K562 (cell line): ENCODE measurements around the gene NFAM1. TPM values are rescaled to one million over a fixed set of nuclear protein-coding genes. Genes with fewer than 3 reads are reported as not detected.

Experiments
- ATAC-seq: fragments of 200-7000 bp; cut with Tn5 transposase; 3 replicates; pipeline ENCODE4 v1.9.1; 2020; ENCODE audit warnings: moderate library complexity
- BruUV-seq: library from RNA; stranded (reverse); fragments of 400-500 nt; replicated peaks from 2 replicates; lab custom pipeline; 2021; lab: Mats Ljungman, UMichigan
- CTCF ChIA-PET: fragments of 300-600 bp; formaldehyde crosslinking; extraction: SDS; loops from one replicate; lab custom pipeline; 2021; ENCODE audit warnings: low intra/inter-chr PET ratio; lab: Yijun Ruan, JAX
- POLR2A ChIA-PET: fragments of 300-600, 350-650 bp; sonication (Branson Sonifier 250); formaldehyde crosslinking; extraction: SDS; loops from one replicate; lab custom pipeline; 2021; ENCODE audit warnings: antibody characterized with exemption, inconsistent platforms; lab: Yijun Ruan, JAX
- DNase-seq, 4 experiments: peaks; one replicate each; pipeline versions ENCODE4 v3.0.0 to v3.0.0-alpha.2; 2011 to 2018; ENCODE audit warnings: low spot score in 3 of 4, mixed read lengths in 3 of 4; ENCODE audit errors: extremely low read depth in 1 of 4
- FAIRE-seq: peaks from 2 replicates; lab custom pipeline; 2011; peaks lifted over from hg19 to GRCh38; lab: Jason Lieb, UNC
- H2AFZ ChIP-seq: 2 replicates; pipeline ENCODE4 v1.6.0; 2011; ENCODE audit warnings: low read depth, low read length, control low read depth, inconsistent platforms
- H3K27ac ChIP-seq: fragments of 200-600 bp; 3 replicates; pipeline ENCODE4 v1.8.0; 2011; ENCODE audit warnings: low read depth, mild to moderate bottlenecking, control low read depth, inconsistent platforms, low read length, moderate library complexity, mixed read lengths; ENCODE audit errors: extremely low read depth
- H3K27me3 ChIP-seq, 2 experiments: fragments of 300-600 bp in 1 of 2; 2 replicates in 1 of 2; 3 replicates in 1 of 2; pipeline versions ENCODE4 v1.6.0 to v1.8.0; 2011; ENCODE audit warnings: inconsistent platforms in 2 of 2, low read length in 2 of 2, mild to moderate bottlenecking in 1 of 2, mixed read lengths in 1 of 2, moderate library complexity in 1 of 2; ENCODE audit not compliant: control insufficient read depth in 2 of 2, insufficient read depth in 2 of 2
- H3K36me3 ChIP-seq: fragments of 300-600 bp; 3 replicates; pipeline ENCODE4 v1.8.0; 2011; ENCODE audit warnings: mild to moderate bottlenecking, low read length, inconsistent platforms; ENCODE audit not compliant: control insufficient read depth, insufficient read depth
- H3K4me1 ChIP-seq, 2 experiments: fragments of 200-600 bp in 1 of 2; replicated peaks in 1 of 2; 2 replicates in 1 of 2; 3 replicates in 1 of 2; pipeline versions ENCODE4 v1.5.1 to v1.8.0; 2011; ENCODE audit warnings: inconsistent platforms in 2 of 2, low read length in 2 of 2, mild to moderate bottlenecking in 1 of 2, mixed read lengths in 1 of 2, moderate library complexity in 1 of 2; ENCODE audit not compliant: control insufficient read depth in 2 of 2, insufficient read depth in 2 of 2
- H3K4me2 ChIP-seq: 2 replicates; pipeline ENCODE4 v1.6.1; 2011; ENCODE audit warnings: low read length, control low read depth, inconsistent platforms, mixed read lengths; ENCODE audit not compliant: insufficient read depth
- H3K4me3 ChIP-seq: fragments of 200-600 bp; sonication (generic), shearing (Covaris generic); 2 replicates; pipeline ENCODE4 v1.5.1; 2016; ENCODE audit warnings: control low read depth, inconsistent platforms
- H3K79me2 ChIP-seq: fragments of 200-600 bp; 3 replicates; pipeline ENCODE4 v1.8.0; 2011; ENCODE audit warnings: low read length, inconsistent platforms; ENCODE audit not compliant: control insufficient read depth, insufficient read depth
- H3K9ac ChIP-seq, 2 experiments: 2 replicates each; pipeline versions ENCODE4 v1.6.0 to v1.6.1; 2011; ENCODE audit warnings: low read depth in 2 of 2, low read length in 2 of 2, control low read depth in 1 of 2, inconsistent platforms in 1 of 2, mild to moderate bottlenecking in 1 of 2, mixed read lengths in 1 of 2; ENCODE audit not compliant: insufficient read depth in 1 of 2
- H3K9me1 ChIP-seq: one replicate; pipeline ENCODE4 v1.6.0; 2011; ENCODE audit warnings: inconsistent platforms, mild to moderate bottlenecking, low read length, moderate library complexity; ENCODE audit not compliant: control insufficient read depth, insufficient read depth
- H3K9me3 ChIP-seq: replicated peaks from 2 replicates; pipeline ENCODE4 v1.5.1; 2011; ENCODE audit warnings: low read depth, low read length, inconsistent platforms; ENCODE audit not compliant: control insufficient read depth, insufficient read depth
- H4K20me1 ChIP-seq: replicated peaks from 2 replicates; pipeline ENCODE4 v1.6.1; 2011; ENCODE audit warnings: low read length, inconsistent platforms, mixed read lengths; ENCODE audit not compliant: control insufficient read depth, insufficient read depth
- CBX1 ChIP-seq: sonication (generic); IDR thresholded peaks from 2 replicates; pipeline ENCODE4 v1.6.1; 2016; ENCODE audit warnings: antibody characterized with exemption, low read depth, mild to moderate bottlenecking
- DLX4 ChIP-seq: fragments of 250-450 bp; sonication (Bioruptor Pico); IDR thresholded peaks from 2 replicates; pipeline ENCODE4 v1.6.1; 2021; ENCODE audit warnings: mild to moderate bottlenecking
- GTF2E2 ChIP-seq: fragments of 200-800 bp; sonication (Bioruptor generic); IDR thresholded peaks from 2 replicates; pipeline ENCODE4 v1.6.1; 2016; ENCODE audit warnings: missing genetic modification characterization, missing compliant biosample characterization
- L3MBTL2 ChIP-seq: fragments of 450-650 bp; IDR thresholded peaks from 2 replicates; pipeline ENCODE4 v1.6.1; 2016; ENCODE audit warnings: mild to moderate bottlenecking, moderate library complexity
- NFYB ChIP-seq: IDR thresholded peaks from 2 replicates; pipeline ENCODE4 v1.6.1; 2011; ENCODE audit warnings: mild to moderate bottlenecking, moderate library complexity; ENCODE audit not compliant: insufficient read length; ENCODE audit errors: extremely low read depth
- NONO ChIP-seq, 2 experiments: fragments of 200-400 bp in 1 of 2; fragments of 450-650 bp in 1 of 2; formaldehyde crosslinking in 1 of 2; IDR thresholded peaks; 2 replicates each; pipeline ENCODE4 v1.6.1; 2017; ENCODE audit warnings: low read depth in 2 of 2, mild to moderate bottlenecking in 2 of 2, moderate library complexity in 2 of 2, low read length in 1 of 2
- SMARCE1 ChIP-seq: fragments of 450-650 bp; IDR thresholded peaks from 2 replicates; pipeline ENCODE4 v1.7.1; 2016; ENCODE audit warnings: mild to moderate bottlenecking
- UBTF ChIP-seq, 2 experiments: IDR thresholded peaks; 2 replicates each; pipeline ENCODE4 v1.6.1; 2012; ENCODE audit warnings: improper control_type of control experiment in 2 of 2, low read depth in 2 of 2, low read length in 2 of 2, borderline replicate concordance in 1 of 2
- VEZF1 ChIP-seq: fragments of 200-800 bp; sonication (Bioruptor generic); IDR thresholded peaks from 2 replicates; pipeline ENCODE4 v1.6.1; 2017; ENCODE audit warnings: missing genetic modification characterization, missing compliant biosample characterization
- XRCC4 ChIP-seq: IDR thresholded peaks from one replicate; pipeline ENCODE4 v1.6.1; 2011; ENCODE audit not compliant: insufficient read depth, insufficient read length; ENCODE audit errors: extremely low read depth
- XRCC5 ChIP-seq: fragments of 200-400 bp; formaldehyde crosslinking; IDR thresholded peaks from 2 replicates; pipeline ENCODE4 v1.6.1; 2017; ENCODE audit warnings: low read depth, mild to moderate bottlenecking, low read length
- ZNF143 ChIP-seq: sonication (generic); formaldehyde crosslinking; IDR thresholded peaks from 2 replicates; pipeline ENCODE4 v1.9.0; 2022; ENCODE audit warnings: mild to moderate bottlenecking, missing genetic modification reagents
- ZNF644 ChIP-seq: fragments of 200-800 bp; sonication (Bioruptor generic); IDR thresholded peaks from 2 replicates; pipeline ENCODE4 v1.6.1; 2016; ENCODE audit warnings: low read depth, missing genetic modification characterization, missing compliant biosample characterization
- WGBS: fragments of 100-300 bp; shearing (Covaris generic); methylation state at CpG from one replicate; pipeline ENCODE4 v1.1.6; 2016; ENCODE audit warnings: low coverage, mixed read lengths; ENCODE audit not compliant: insufficient coverage; ENCODE audit errors: missing lambda C conversion rate; 5-methylcytosine and 5-hydroxymethylcytosine counted together
- in situ Hi-C: fragments of 300-500 bp; cut with MboI; formaldehyde crosslinking; loops from 4 replicates; pipeline ENCODE4 v1.15.0; 2018; ENCODE audit warnings: inconsistent platforms, mixed read lengths
- intact Hi-C: fragments of 100-400 bp; cut with micrococcal nuclease; formaldehyde crosslinking; loops from 2 replicates; pipeline ENCODE4 v1.14.2; 2022
- polyA plus RNA-seq, 8 experiments: library from polyadenylated mRNA; depleted of rRNA in 4 of 8; stranded (reverse) in 5 of 8; unstranded in 3 of 8; fragments of >200 nt; fragmentation: Nextera tagmentation in 2 of 8; fragmentation: Illumina TruSeq in 1 of 8; extraction: Ambion mirVana in 2 of 8; extraction: Trizol in 1 of 8; gene quantifications; 2 replicates each; pipeline versions ENCODE4 v1.2.1 to v1.2.3, GENCODE V29; 2011 to 2014; ENCODE audit warnings: inconsistent platforms in 1 of 8, missing spikeins in 1 of 8
- total RNA-seq, 7 experiments: library from RNA; depleted of rRNA in 6 of 7; stranded (reverse); fragments of >200 nt in 6 of 7; fragmentation: Illumina TruSeq in 2 of 7; extraction: Trizol in 2 of 7; gene quantifications; 2 replicates each; pipeline versions ENCODE4 v1.2.1 to v1.2.3, GENCODE V29; 2011 to 2021; ENCODE audit warnings: low replicate concordance in 1 of 7

The NFAM1 gene
- total and polyA plus RNA-seq, 9 of the 15 experiments (the other 6 are each of a cell fraction or from before 2014, with no cell fraction given): 0.01 to 0.18 (median 0.03) TPM; not detected in 5

- no peaks in the 10 kb centered on the region for H3K79me2 ChIP-seq
- no peaks in the 10 kb centered on the region for H3K36me3 ChIP-seq
- H3K9ac ChIP-seq: no peak overlapping the region; a peak in 1 of 4 replicates
- no peaks in the 10 kb centered on the region; the same call in 1 of the 2 replicates for H4K20me1 ChIP-seq
- DNase-seq (no peak), ATAC-seq (no peak), FAIRE-seq (no peak)
- no peak for TF ChIP-seq UBTF (IDR thresholded peaks at IDR 0.05; ENCODE audit: borderline replicate concordance in 1 of 2, low read depth in 2 of 2, low read length in 2 of 2)
- no peak for TF ChIP-seq GTF2E2 (tag)
- TF ChIP-seq ZNF143 (CRISPR knock-in tag): no peak
- no peak for TF ChIP-seq ZNF644 (tag)
- TF ChIP-seq XRCC5: no peak
- no peak for TF ChIP-seq NFYB
- no peak for TF ChIP-seq NONO (IDR thresholded peaks at IDR 0.05; ENCODE audit: low read depth in 2 of 2, low read length in 1 of 2)
- no peak for TF ChIP-seq XRCC4
- no peak for TF ChIP-seq VEZF1
- no peak for TF ChIP-seq CBX1
- TF ChIP-seq DLX4: no peak
- no peak for TF ChIP-seq SMARCE1
- TF ChIP-seq L3MBTL2: no peak
- H3K27me3 ChIP-seq: peaks cover 14 to 39% of the 10 kb centered on the region in 2 experiments; a peak in 3 of 5 replicates
- H3K27ac ChIP-seq: no peak overlapping the region
- ChIA-PET CTCF (interaction anchor here (1.9 kb wide), 1 partner anchor 37 kb away, joined by 7 read pairs; no protein-coding TSS in a partner anchor), POLR2A (no interaction called here)
- H3K4me1 ChIP-seq: peaks cover 7 to 20% of the 10 kb centered on the region in 2 experiments; a peak in 4 of 5 replicates
- in situ Hi-C loops: no loop called here
- H3K4me3 ChIP-seq: no peak overlapping the region
- no peaks in the 10 kb centered on the region for H3K9me1 ChIP-seq
- no peak overlapping the region for H2AFZ ChIP-seq
- intact Hi-C loops: loop anchor here (5.0 kb wide), 1 partner anchor 36 kb away; no protein-coding TSS in a partner anchor
- no peaks in the 10 kb centered on the region for H3K9me3 ChIP-seq
- BruUV-seq: no TSS peak
- WGBS: 20% methylated on average over 14 of the region's 18 CpGs
- no peak overlapping the region for H3K4me2 ChIP-seq
These were observed 31.2 kb downstream of the NFAM1 start for GRCh38 chr22:42400811-42401534.
